Psoas muscle (tissue), 8 donors: Measurements from ENCODE around the gene DKKL1. TPM values are rescaled to one million over a fixed set of nuclear protein-coding genes. Genes with fewer than 3 reads are reported as not detected.

Source experiments
- ATAC-seq, 4 donors: fragments of 200-7000 bp; cut with Tn5 transposase; one replicate each; pipeline ENCODE4 v1.9.1; 2020; ENCODE audit warnings: moderate library complexity in 3 of 4, mild to moderate bottlenecking in 2 of 4
- DNase-seq, 2 donors: peaks; one replicate each; pipeline ENCODE4 v3.0.0-alpha.2; 2020
- H3K27ac ChIP-seq: fragments of 200-600 bp; one replicate; pipeline ENCODE4 v1.8.0; 2022
- H3K27me3 ChIP-seq, 3 donors: fragments of 200-600 bp in 1 of 3; one replicate each; pipeline versions ENCODE4 v1.6.1 to v1.8.0; 2013 to 2022; ENCODE audit warnings: low read length in 2 of 3, mild to moderate bottlenecking in 2 of 3, moderate library complexity in 1 of 3; ENCODE audit not compliant: insufficient read depth in 3 of 3
- H3K36me3 ChIP-seq, 2 donors: fragments of 200-600 bp in 1 of 2; one replicate each; pipeline versions ENCODE4 v1.6.1 to v1.8.0; 2013 to 2022; ENCODE audit warnings: low read depth in 1 of 2, mild to moderate bottlenecking in 1 of 2, moderate library complexity in 1 of 2; ENCODE audit not compliant: insufficient read depth in 1 of 2
- H3K4me1 ChIP-seq: fragments of 200-600 bp; one replicate; pipeline ENCODE4 v1.8.0; 2022
- H3K4me3 ChIP-seq: fragments of 200-600 bp; one replicate; pipeline ENCODE4 v1.8.0; 2022; ENCODE audit warnings: mild to moderate bottlenecking
- H3K9me3 ChIP-seq: fragments of 200-600 bp; one replicate; pipeline ENCODE4 v1.8.0; 2022
- WGBS, 3 donors: extraction: QIAGEN DNeasy Blood & Tissue Kit; methylation state at CpG; one replicate each; pipeline versions ENCODE4 v1.1.6 to v1.1.7; 2013; 5-methylcytosine and 5-hydroxymethylcytosine counted together
- intact Hi-C, 2 donors: fragments of 100-400 bp; cut with DNase I; formaldehyde crosslinking; loops; one replicate each; pipeline versions ENCODE4 v1.11.0 to v1.14.2; 2022
- polyA plus RNA-seq, 3 donors: library from polyadenylated mRNA; stranded (reverse); fragments of 200-250 nt; gene quantifications; one replicate each; pipeline ENCODE4 v1.2.3, GENCODE V29; 2013
- total RNA-seq, 4 donors: library from RNA; stranded (reverse); fragmentation: NEBNext Ultra II Directional in 2 of 4; extraction: Animal tissue kit (Norgen Biotek cat#: 25700) in 2 of 4; gene quantifications; one replicate each; pipeline versions ENCODE4 v1.2.1 to v1.2.4, GENCODE V29; 2021 to 2023
- TF ChIP-seq, protein P1 (sequence below): fragments of 200-600 bp; IDR thresholded peaks from one replicate; pipeline ENCODE4 v1.8.0; 2022; ENCODE audit warnings: antibody characterized with exemption
- donor health status: healthy with polysubstance abuse.
- donor health status: DM: no; HTN: no; CAD: no; lungs with moderate emphysema.
- donor health status: Bipolar disorder and iron deficiency.
- donor health status: healthy.
- donor health status: DM: yes; HTN: yes; CAD: no.
- donor health status: DM: no; HTN: no; CAD: no.
- donor health status: DM: no; HTN: no; CAD: no.
- donor health status: DM: yes; HTN: yes; CAD: no.

The DKKL1 gene
- total and polyA plus RNA-seq, 7 donors, result 0.06 TPM; not detected in 6

DNA sequence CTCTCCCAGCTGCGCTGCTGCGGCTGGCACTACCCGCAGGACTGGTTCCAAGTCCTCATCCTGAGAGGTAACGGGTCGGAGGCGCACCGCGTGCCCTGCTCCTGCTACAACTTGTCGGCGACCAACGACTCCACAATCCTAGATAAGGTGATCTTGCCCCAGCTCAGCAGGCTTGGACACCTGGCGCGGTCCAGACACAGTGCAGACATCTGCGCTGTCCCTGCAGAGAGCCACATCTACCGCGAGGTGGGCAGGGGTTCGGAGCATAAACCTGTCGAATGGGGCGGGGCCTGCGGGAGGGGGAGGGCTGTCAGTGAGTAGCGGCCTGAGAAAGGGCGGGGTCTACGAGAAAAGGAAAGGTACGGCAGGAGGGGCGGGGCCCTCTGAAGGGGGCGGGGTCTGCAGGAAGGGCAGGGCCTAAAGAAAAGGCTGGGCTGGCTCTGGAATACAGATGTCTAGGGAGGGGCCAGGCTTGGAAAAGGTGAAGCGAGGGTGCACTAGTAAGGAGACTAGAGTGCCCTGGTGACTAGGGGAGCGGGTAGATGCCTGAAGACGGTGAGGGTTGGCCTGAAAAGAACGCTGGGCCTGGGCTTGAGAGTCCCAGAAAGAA lies 24.9 kb upstream of the DKKL1 start:
- WGBS, 3 donors, result 5 to 9% (median 7%) methylated on average over 30 of the region's 30 CpGs
- Histone ChIP-seq H3K27me3 (no peaks in the 10 kb centered on the region), H3K4me1 (peaks cover 5% of the 10 kb centered on the region), H3K9me3 (no peaks in the 10 kb centered on the region), H3K27ac (peak overlapping the region; percentile 75), H3K4me3 (peak overlapping the region; percentile 63), H3K36me3 (peaks cover 0 to 28% of the 10 kb centered on the region in 2 donors)
- intact Hi-C loops, result no loop called here
- peak; percentile 34 to 70 (median 62) for ATAC-seq
- TF ChIP-seq, protein P1, sequence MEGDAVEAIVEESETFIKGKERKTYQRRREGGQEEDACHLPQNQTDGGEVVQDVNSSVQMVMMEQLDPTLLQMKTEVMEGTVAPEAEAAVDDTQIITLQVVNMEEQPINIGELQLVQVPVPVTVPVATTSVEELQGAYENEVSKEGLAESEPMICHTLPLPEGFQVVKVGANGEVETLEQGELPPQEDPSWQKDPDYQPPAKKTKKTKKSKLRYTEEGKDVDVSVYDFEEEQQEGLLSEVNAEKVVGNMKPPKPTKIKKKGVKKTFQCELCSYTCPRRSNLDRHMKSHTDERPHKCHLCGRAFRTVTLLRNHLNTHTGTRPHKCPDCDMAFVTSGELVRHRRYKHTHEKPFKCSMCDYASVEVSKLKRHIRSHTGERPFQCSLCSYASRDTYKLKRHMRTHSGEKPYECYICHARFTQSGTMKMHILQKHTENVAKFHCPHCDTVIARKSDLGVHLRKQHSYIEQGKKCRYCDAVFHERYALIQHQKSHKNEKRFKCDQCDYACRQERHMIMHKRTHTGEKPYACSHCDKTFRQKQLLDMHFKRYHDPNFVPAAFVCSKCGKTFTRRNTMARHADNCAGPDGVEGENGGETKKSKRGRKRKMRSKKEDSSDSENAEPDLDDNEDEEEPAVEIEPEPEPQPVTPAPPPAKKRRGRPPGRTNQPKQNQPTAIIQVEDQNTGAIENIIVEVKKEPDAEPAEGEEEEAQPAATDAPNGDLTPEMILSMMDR, result no peak
- peak; percentile 57 to 72 for DNase-seq

DNA sequence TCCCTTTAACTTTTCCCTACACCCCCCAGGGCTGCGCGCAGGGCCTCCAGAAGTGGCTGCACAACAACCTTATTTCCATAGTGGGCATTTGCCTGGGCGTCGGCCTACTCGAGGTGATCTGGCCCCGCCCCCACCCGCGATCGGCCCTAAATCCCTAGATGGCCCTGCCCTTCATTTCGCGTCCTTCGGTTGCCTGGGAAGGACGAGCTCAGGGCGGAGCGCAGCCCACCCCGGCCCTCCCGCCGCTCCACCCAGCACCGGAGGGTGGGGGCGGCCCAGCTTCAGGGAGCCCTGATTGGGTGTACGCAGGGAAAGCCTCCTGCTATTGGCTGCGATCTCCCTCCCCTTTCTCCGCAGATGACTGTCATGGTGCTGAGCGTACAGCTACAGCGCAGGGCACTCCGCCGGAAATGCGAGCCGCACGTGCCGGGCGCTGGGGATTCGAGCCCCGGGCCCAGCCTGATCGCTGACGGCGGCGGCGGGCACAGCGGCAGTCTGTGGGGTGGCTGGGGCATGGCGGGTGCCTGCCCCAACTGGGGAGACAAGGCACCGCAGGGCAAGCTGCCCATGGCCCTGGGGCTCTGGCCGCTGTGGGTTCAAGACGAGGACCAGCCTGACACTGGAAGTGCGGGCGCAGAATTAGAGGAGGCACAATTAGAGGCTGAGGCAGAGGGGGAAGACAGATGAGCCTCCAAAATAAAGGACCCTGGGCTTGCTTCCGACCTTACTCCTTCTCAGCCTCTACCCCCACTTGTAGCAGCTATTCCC lies 24.2 kb upstream of the DKKL1 start:
- intact Hi-C loops, result no loop called here
- H3K27ac ChIP-seq, result peak overlapping the region; percentile 75
- ATAC-seq (peak; percentile 90 to 95 (median 94)), DNase-seq (peak; percentile 83 to 90)
- peaks cover 5% of the 10 kb centered on the region for H3K4me1 ChIP-seq
- H3K9me3 ChIP-seq, result no peaks in the 10 kb centered on the region
- peaks cover 0 to 35% of the 10 kb centered on the region in 2 donors for H3K36me3 ChIP-seq
- H3K4me3 ChIP-seq, result peak overlapping the region; percentile 63
- TF ChIP-seq, protein P1, result no peak
- 4 to 9% (median 9%) methylated on average over 45 to 47 of the region's 47 CpGs for WGBS, 3 donors
- no peaks in the 10 kb centered on the region for H3K27me3 ChIP-seq

DNA sequence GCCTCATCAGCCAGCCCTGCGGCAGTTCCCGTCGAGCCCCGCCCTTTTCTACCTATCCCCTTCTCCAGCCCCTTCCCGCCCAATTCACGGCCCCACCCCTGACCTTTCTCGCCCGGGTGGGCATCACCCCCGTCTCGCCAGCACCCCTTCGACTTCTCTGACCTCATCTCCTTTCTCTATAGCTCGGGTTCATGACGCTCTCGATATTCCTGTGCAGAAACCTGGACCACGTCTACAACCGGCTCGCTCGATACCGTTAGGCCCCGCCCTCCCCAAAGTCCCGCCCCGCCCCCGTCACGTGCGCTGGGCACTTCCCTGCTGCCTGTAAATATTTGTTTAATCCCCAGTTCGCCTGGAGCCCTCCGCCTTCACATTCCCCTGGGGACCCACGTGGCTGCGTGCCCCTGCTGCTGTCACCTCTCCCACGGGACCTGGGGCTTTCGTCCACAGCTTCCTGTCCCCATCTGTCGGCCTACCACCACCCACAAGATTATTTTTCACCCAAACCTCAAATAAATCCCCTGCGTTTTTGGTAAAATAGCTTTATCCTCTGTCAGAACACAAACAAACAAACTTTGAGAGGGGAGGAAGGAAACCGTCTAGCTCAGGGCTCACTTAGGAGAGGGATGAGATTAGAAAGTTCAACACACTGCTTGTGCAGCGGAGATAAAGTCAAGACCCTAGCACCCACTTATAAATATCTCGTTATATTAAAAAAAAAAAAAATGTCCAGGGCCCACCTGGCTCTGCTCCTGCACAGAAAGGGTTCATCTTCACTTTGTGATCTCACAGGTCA lies 23.4 kb upstream of the DKKL1 start:
- no peaks in the 10 kb centered on the region for H3K9me3 ChIP-seq
- TF ChIP-seq, protein P1, result no peak
- peak; percentile 59 to 83 for DNase-seq
- WGBS, 3 donors, result 18 to 25% (median 19%) methylated on average over 36 of the region's 36 CpGs
- intact Hi-C loops, result no loop called here
- peaks cover 5% of the 10 kb centered on the region for H3K4me1 ChIP-seq
- peak overlapping the region; percentile 75 for H3K27ac ChIP-seq
- H3K27me3 ChIP-seq, result no peaks in the 10 kb centered on the region
- peaks cover 0 to 40% of the 10 kb centered on the region in 2 donors for H3K36me3 ChIP-seq
- peak overlapping the region; percentile 63 for H3K4me3 ChIP-seq
- peak; percentile 18 to 57 (median 27) for ATAC-seq

DNA sequence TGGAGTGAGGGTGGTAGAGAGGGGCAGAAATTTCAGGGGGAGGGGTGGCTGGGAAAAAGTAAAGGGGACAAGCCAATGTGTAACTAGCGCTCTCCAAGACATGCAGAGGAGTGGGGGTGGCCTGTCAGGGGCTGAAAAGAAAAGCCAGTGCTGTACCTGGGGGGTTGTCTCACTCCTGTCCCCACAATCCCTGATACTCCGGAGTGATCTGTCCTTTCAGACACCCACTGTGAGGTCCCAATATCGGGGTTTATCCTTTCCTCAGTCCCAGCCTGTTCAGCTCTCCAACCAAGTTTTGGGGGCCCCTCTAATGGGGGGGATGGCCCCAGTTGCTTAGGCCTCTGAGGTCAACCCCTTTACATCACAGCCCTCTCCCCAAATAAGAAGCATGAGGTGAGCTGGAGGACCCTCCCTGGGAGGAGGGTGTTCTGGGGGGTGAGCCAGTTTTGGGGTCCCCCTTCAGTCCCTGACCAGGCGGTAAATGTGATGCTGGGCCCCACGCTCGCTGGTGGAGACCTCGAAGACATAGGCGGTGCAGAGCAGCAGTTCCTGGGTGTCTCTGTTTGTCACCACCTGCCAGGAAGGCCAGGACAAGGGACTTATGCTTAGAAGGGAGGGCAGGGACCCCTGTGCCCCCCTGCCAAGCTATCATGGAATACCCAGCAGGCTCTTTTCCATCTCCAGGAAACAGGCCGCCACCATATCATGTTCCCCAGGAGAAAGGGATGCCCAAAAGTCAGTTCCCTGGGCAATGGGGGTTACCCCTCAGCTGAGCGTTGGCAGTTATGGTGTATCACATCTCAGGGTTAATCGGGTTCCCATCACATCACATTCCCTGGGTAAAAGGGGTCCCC lies 22.6 kb upstream of the DKKL1 start:
- WGBS, 3 donors, result 92 to 97% (median 93%) methylated on average over 11 of the region's 11 CpGs
- H3K4me3 ChIP-seq, result no peak overlapping the region
- no peaks in the 10 kb centered on the region for H3K9me3 ChIP-seq
- peaks cover 0 to 49% of the 10 kb centered on the region in 2 donors for H3K36me3 ChIP-seq
- TF ChIP-seq, protein P1, result no peak
- H3K27me3 ChIP-seq, result no peaks in the 10 kb centered on the region
- no peak for DNase-seq
- no peak for ATAC-seq
- H3K27ac ChIP-seq, result no peak overlapping the region
- peaks cover 5% of the 10 kb centered on the region for H3K4me1 ChIP-seq
- intact Hi-C loops, result no loop called here
